Hepatocyte (in vitro differentiated cells): ENCODE results near the gene SLC25A13. TPM values are rescaled to one million over a fixed set of nuclear protein-coding genes. Genes with fewer than 3 reads are reported as not detected.

Experiments used
- DNase-seq: peaks from one replicate; pipeline ENCODE4 v3.0.0-alpha.2; 2016; ENCODE audit warnings: low spot score
- H2AFZ ChIP-seq: fragments of 200-600 bp; sonication (generic); 2 replicates; pipeline ENCODE4 v1.6.0; 2016; ENCODE audit warnings: antibody characterized with exemption, mild to moderate bottlenecking
- H3K27ac ChIP-seq: fragments of 200-600 bp; sonication (generic); 2 replicates; pipeline ENCODE4 v1.5.1; 2016; ENCODE audit warnings: mild to moderate bottlenecking
- H3K27me3 ChIP-seq: fragments of 200-600 bp; sonication (generic); 2 replicates; pipeline ENCODE4 v1.6.1; 2016
- H3K36me3 ChIP-seq: fragments of 200-600 bp; sonication (generic); replicated peaks from 2 replicates; pipeline ENCODE4 v1.5.1; 2016; ENCODE audit warnings: low read depth; ENCODE audit not compliant: insufficient read depth
- H3K4me1 ChIP-seq: fragments of 200-600 bp; sonication (generic); 2 replicates; pipeline ENCODE4 v1.5.1; 2016; ENCODE audit warnings: mild to moderate bottlenecking, moderate library complexity; ENCODE audit not compliant: insufficient read depth
- H3K4me2 ChIP-seq: fragments of 200-600 bp; sonication (generic); 2 replicates; pipeline ENCODE4 v1.6.0; 2016
- H3K4me3 ChIP-seq: fragments of 200-600 bp; sonication (generic); 2 replicates; pipeline ENCODE4 v1.5.1; 2016; ENCODE audit warnings: mild to moderate bottlenecking
- H3K79me2 ChIP-seq: fragments of 200-600 bp; sonication (generic); 2 replicates; pipeline ENCODE4 v1.6.0; 2017; ENCODE audit warnings: mild to moderate bottlenecking
- H3K9me2 ChIP-seq: fragments of 200-600 bp; sonication (generic); replicated peaks from 2 replicates; pipeline ENCODE4 v1.6.0; 2017; ENCODE audit warnings: mild to moderate bottlenecking; ENCODE audit not compliant: insufficient read depth
- H3K9me3 ChIP-seq: fragments of 200-600 bp; sonication (generic); 2 replicates; pipeline ENCODE4 v1.5.1; 2016; ENCODE audit warnings: low read depth, mild to moderate bottlenecking
- H4K20me1 ChIP-seq: fragments of 200-600 bp; sonication (generic); 2 replicates; pipeline ENCODE4 v1.6.0; 2016; ENCODE audit warnings: mild to moderate bottlenecking; ENCODE audit not compliant: insufficient read depth, poor library complexity, severe bottlenecking
- EZH2 ChIP-seq: fragments of 200-600 bp; sonication (generic); IDR thresholded peaks from 2 replicates; pipeline ENCODE4 v1.6.1; 2016; ENCODE audit warnings: antibody characterized with exemption, mild to moderate bottlenecking, borderline replicate concordance
- EZH2phosphoT487 ChIP-seq: fragments of 200-600 bp; sonication (generic); IDR thresholded peaks from one replicate; pipeline ENCODE4 v1.6.1; 2018; ENCODE audit warnings: antibody characterized with exemption, mild to moderate bottlenecking, low read depth, moderate library complexity; ENCODE audit not compliant: unreplicated experiment, severe bottlenecking
- whole genome bisulfite sequencing: methylation state at CpG from one replicate; pipeline ENCODE4 v1.1.6; 2016; ENCODE audit warnings: low lambda C conversion rate; ENCODE audit errors: missing lambda C conversion rate; 5-methylcytosine and 5-hydroxymethylcytosine counted together
- polyA plus RNA-seq: library from polyadenylated mRNA; unstranded; fragments of >200 nt; fragmentation: Nextera tagmentation; extraction: Ambion mirVana; gene quantifications from 2 replicates; pipeline ENCODE4 v1.2.1, GENCODE V29; 2016
- total RNA-seq: library from RNA; depleted of rRNA; stranded (reverse); fragments of >200 nt; gene quantifications from 2 replicates; pipeline ENCODE4 v1.2.3, GENCODE V29; 2014
- TF ChIP-seq, protein P1 (sequence below): fragments of 200-600 bp; sonication (generic); IDR thresholded peaks from 2 replicates; pipeline ENCODE4 v1.5.1; 2016; ENCODE audit warnings: antibody characterized with exemption, mild to moderate bottlenecking; ENCODE audit not compliant: poor library complexity

SLC25A13 gene
- total and polyA plus RNA-seq, 2 experiments from 2014 or later = 37.5 to 55.1 TPM

GRCh38 chr7:96233084-96233483, 88.8 kb downstream of the SLC25A13 start:
- Histone ChIP-seq H3K4me2 (no peak overlapping the region), H2AFZ (no peak overlapping the region), H3K9me3 (no peaks in the 10 kb centered on the region), H3K9me2 (no peaks in the 10 kb centered on the region), H3K36me3 (no peaks in the 10 kb centered on the region), H3K27me3 (no peaks in the 10 kb centered on the region), H3K4me1 (peaks cover 3% of the 10 kb centered on the region), H3K27ac (no peak overlapping the region), H3K79me2 (peaks cover 3% of the 10 kb centered on the region), H4K20me1 (no peaks in the 10 kb centered on the region), H3K4me3 (no peak overlapping the region)
- WGBS = 96% methylated on average over 3 of the region's 3 CpGs
- no peak for DNase-seq
- TF ChIP-seq, protein P1, sequence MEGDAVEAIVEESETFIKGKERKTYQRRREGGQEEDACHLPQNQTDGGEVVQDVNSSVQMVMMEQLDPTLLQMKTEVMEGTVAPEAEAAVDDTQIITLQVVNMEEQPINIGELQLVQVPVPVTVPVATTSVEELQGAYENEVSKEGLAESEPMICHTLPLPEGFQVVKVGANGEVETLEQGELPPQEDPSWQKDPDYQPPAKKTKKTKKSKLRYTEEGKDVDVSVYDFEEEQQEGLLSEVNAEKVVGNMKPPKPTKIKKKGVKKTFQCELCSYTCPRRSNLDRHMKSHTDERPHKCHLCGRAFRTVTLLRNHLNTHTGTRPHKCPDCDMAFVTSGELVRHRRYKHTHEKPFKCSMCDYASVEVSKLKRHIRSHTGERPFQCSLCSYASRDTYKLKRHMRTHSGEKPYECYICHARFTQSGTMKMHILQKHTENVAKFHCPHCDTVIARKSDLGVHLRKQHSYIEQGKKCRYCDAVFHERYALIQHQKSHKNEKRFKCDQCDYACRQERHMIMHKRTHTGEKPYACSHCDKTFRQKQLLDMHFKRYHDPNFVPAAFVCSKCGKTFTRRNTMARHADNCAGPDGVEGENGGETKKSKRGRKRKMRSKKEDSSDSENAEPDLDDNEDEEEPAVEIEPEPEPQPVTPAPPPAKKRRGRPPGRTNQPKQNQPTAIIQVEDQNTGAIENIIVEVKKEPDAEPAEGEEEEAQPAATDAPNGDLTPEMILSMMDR = no peak
- TF ChIP-seq EZH2phosphoT487 (no peak), EZH2 (no peak)

DNA sequence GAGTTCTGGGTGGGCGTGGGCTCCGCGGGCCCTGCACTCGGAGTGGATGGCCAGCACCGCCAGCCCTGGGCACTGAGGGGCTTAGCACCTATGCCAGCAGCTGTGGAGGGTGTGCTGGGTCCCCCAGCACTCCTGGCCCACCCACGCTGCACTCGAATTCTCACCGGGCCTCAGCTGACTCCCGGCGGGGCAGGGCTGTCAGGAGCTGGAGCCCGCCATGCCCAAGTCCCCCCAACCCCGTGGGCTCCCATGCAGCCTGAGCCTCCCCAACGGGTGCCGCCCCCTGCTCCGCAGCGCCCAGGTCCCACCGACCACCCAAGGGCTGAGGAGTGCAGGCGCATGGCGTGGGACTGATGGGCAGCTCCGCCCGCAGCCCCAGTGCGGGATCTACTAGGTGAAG, 93.1 kb downstream of the SLC25A13 start:
- 98% methylated on average over 21 of the region's 22 CpGs for WGBS
- Histone ChIP-seq H4K20me1 (no peaks in the 10 kb centered on the region), H3K4me3 (no peak overlapping the region), H3K4me1 (no peaks in the 10 kb centered on the region), H3K27me3 (no peaks in the 10 kb centered on the region), H3K9me2 (no peaks in the 10 kb centered on the region), H3K27ac (no peak overlapping the region), H3K79me2 (peaks cover 2% of the 10 kb centered on the region), H3K9me3 (no peaks in the 10 kb centered on the region), H2AFZ (no peak overlapping the region), H3K36me3 (no peaks in the 10 kb centered on the region), H3K4me2 (no peak overlapping the region)
- no peak for DNase-seq
- TF ChIP-seq EZH2 = no peak
- no peak for TF ChIP-seq EZH2phosphoT487
- TF ChIP-seq, protein P1 = no peak

- TF ChIP-seq EZH2phosphoT487 (no peak), EZH2 (no peak)
- TF ChIP-seq, protein P1 = no peak
- Histone ChIP-seq H3K27me3 (no peaks in the 10 kb centered on the region), H3K4me3 (no peak overlapping the region), H3K4me2 (no peak overlapping the region), H3K9me3 (no peaks in the 10 kb centered on the region), H3K4me1 (no peaks in the 10 kb centered on the region), H3K27ac (no peak overlapping the region), H3K36me3 (no peaks in the 10 kb centered on the region), H3K79me2 (peaks cover 2% of the 10 kb centered on the region), H2AFZ (no peak overlapping the region), H3K9me2 (no peaks in the 10 kb centered on the region), H4K20me1 (no peaks in the 10 kb centered on the region)
- WGBS = 96% methylated on average over 5 of the region's 5 CpGs
- no peak for DNase-seq
Observed at GRCh38 chr7:96225251-96225650, 96.6 kb downstream of the SLC25A13 start.

- Histone ChIP-seq H3K4me3 (no peak overlapping the region), H3K9me3 (no peaks in the 10 kb centered on the region), H3K27me3 (no peaks in the 10 kb centered on the region), H3K36me3 (no peaks in the 10 kb centered on the region), H3K4me2 (no peak overlapping the region), H3K27ac (no peak overlapping the region), H4K20me1 (no peaks in the 10 kb centered on the region), H3K4me1 (no peaks in the 10 kb centered on the region), H3K9me2 (no peaks in the 10 kb centered on the region), H3K79me2 (peaks cover 2% of the 10 kb centered on the region), H2AFZ (no peak overlapping the region)
- TF ChIP-seq, protein P1 = peak; percentile 21
- TF ChIP-seq EZH2 = no peak
- DNase-seq = no peak
- WGBS = 100% methylated on average over 1 of the region's 1 CpG
Observed at GRCh38 chr7:96224685-96225084, 97.2 kb downstream of the SLC25A13 start.
